ENCODE results near the gene CEL.
"Not testable (repeated sequence)": the region's sequence is repeated elsewhere in the genome, so short reads cannot be mapped to it uniquely, and the experiment has no call there.

The CEL gene

GRCh38 chr9:133080161-133080560, 18.4 kb downstream of the CEL start:
- no peak for DNase-seq (ENCODE audit: low read depth)
- no peak for TF ChIP-seq CTCF (conservative IDR thresholded peaks at IDR 0.05; ENCODE audit: low read depth, low read length)
- no peak overlapping the region for H3K4me3 ChIP-seq (ENCODE audit: low read depth, low read length)

DNA sequence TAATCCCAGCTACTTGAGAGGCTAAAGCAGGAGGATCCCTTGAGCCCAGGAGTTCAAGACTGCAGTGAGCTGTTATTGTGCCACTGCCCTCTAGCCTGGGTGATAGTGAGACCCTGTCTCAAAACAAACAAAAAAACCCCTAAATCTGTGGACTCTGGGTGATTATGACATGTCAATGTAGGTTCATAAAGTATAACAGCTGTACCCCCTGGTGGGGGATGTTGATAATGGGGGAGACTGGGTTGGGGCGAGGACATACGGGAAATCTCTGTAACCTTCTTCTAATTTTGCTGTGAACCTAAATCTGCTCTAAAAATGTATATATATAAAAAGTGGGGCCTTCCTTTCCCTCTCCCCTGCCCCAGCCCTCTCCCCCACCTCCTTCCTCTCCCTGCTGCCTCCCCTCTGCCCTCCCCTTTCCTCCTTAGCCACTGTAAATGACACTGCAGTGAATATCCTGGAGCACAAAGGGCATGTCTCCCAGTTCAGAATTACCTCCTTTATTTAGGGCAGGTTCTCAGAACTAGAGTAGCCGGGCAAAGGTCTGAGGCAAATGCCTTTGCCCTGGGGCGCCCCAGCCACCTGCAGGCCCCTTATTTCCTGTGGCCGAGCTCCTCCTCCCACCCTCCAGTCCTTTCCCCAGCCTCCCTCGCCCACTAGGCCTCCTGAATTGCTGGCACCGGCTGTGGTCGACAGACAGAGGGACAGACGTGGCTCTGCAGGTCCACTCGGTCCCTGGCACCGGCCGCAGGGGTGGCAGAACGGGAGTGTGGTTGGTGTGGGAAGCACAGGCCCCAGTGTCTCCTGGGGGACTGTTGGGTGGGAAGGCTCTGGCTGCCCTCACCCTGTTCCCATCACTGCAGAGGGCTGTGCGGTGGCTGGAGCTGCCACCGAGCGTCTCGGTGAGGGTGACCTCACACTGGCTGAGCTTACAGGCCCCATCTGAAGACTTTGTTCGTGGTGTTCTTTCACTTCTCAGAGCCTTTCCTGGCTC, 19.3 kb downstream of the CEL start:
- DNase-seq (ENCODE audit: low read depth); H3K4me3 ChIP-seq (ENCODE audit: low read depth, low read length): not testable (repeated sequence)

DNA sequence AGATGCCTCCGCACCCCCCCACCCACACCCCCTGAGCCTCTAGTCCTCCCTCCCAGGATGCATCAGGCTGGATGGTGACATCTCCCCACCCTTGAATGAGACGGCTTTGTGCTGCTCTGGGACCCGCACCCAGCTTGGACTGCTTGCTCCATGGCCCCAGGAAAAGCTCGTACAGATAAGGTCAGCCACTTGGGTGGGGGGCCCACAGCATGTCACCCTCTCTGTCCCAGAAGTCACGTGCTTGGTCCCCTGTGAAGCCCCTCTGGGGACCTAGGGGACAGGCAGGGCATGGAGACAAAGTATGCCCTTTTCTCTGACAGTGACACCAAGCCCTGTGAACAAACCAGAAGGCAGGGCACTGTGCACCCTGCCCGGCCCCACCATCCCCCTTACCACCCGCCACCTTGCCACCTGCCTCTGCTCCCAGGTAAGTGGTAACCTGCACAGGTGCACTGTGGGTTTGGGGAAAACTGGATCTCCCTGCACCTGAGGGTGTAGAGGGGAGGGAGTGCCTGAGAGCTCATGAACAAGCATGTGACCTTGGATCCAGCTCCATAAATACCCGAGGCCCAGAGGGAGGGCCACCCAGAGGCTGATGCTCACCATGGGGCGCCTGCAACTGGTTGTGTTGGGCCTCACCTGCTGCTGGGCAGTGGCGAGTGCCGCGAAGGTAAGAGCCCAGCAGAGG, 20.3 kb downstream of the CEL start:
- not testable (repeated sequence) for DNase-seq (ENCODE audit: low read depth); H3K4me3 ChIP-seq (ENCODE audit: low read depth, low read length)

GRCh38 chr9:133083688-133084087, 21.9 kb downstream of the CEL start:
- H3K4me3 ChIP-seq (ENCODE audit: low read depth, low read length); DNase-seq (ENCODE audit: low read depth): not testable (repeated sequence)

- not testable (repeated sequence) for H3K4me3 ChIP-seq (ENCODE audit: low read depth, low read length); DNase-seq (ENCODE audit: low read depth)
Observed at GRCh38 chr9:133086212-133086860, 24.6 kb downstream of the CEL start.

- no peak for TF ChIP-seq CTCF (conservative IDR thresholded peaks at IDR 0.05; ENCODE audit: low read depth, low read length)
- H3K4me3 ChIP-seq (ENCODE audit: low read depth, low read length) = no peak overlapping the region
- no peak for DNase-seq (ENCODE audit: low read depth)
Observed at GRCh38 chr9:133086894-133087293, 25.1 kb downstream of the CEL start.

DNA sequence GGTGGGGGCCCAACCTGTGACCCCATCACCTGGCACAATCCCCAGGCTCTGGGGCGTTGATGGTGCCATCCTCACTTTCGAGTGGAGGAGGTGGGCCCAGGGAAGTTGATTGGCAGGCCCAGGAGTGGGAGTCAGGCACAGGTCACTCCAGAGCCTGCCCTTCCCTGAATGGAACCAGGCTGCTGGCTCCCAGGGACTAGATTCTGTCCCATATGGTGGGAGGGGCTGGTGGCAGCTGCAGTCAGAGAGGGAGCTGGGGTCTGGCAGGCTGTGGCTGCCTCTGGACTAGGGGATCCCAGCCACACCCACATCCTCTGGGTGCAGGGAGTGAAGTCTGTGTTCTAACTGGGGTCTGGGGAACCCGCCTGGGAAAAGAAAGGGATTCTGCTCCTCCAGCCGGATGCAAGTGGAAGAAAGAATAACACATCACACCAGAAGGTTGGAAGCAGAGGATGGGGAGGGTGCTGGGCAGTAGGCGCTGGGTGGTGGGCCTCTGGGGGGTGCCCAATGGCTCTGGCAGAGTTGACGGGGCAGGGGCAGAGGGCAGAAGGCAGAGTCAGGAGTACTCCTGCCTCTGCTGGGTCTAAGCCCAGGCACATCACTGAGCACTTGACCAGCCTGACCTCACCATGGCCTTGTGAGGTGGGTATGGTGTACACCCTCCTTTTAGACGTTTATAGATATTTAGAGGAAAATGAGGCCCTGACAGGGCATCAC, 25.8 kb downstream of the CEL start:
- H3K4me3 ChIP-seq (ENCODE audit: low read depth, low read length) = no peak overlapping the region
- DNase-seq (ENCODE audit: low read depth) = no peak
- TF ChIP-seq CTCF (conservative IDR thresholded peaks at IDR 0.05; ENCODE audit: low read depth, low read length) = no peak

DNA sequence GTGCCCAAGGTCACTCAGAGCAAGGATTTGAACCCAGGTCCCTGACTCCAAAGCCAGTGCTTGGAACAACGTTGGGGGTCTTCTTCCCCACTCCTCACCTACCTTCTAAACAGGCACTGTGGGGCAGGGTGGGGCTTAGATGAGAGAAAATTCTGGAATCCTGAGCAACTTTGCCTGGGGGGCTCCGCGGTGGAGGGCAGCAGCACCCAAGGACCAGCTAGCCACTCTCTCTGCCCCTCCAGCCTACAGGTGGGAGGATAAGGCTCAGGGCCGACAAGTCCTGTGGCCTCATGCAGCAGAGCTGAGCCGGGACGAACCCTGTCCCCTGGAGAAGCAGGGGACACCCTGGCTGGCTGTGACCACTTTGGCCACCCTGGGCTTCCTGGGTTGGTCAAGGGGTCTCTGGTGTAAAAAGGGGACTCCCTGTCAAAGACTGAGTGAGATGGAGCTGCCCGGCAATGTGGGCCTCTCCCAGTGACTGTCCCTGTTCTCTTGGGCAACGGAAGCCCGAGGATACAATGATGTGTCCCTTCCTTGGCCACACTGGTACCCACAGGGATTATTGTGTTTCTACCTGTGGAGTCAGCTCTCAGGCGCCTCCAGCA, 26.5 kb downstream of the CEL start:
- no peak for DNase-seq (ENCODE audit: low read depth)
- no peak for TF ChIP-seq CTCF (conservative IDR thresholded peaks at IDR 0.05; ENCODE audit: low read depth, low read length)
- no peak overlapping the region for H3K4me3 ChIP-seq (ENCODE audit: low read depth, low read length)

Measured in choroid plexus epithelial cell (primary cell).